NCI-H146 treated with DMSO at 0.1 percent for 48 hours (cell line): ENCODE results near the gene PSMB5.

Experiments used
- DNase-seq: peaks from one replicate; lab custom pipeline; 2025; ENCODE audit not compliant: unreplicated experiment; lab: John Stamatoyannopoulos, UW

PSMB5 gene

GRCh38 chr14:23060536-23061260 is 26.0 kb upstream of the PSMB5 start:
- no peak for DNase-seq

- DNase-seq: no peak
Observed at GRCh38 chr14:23058654-23059504, 24.2 kb upstream of the PSMB5 start.

- DNase-seq: no peak
Observed at GRCh38 chr14:23057757-23058653, 23.3 kb upstream of the PSMB5 start.

- no peak for DNase-seq
Observed at GRCh38 chr14:23056956-23057756, 22.5 kb upstream of the PSMB5 start, which contains the start of gene CDH24. Gene CDH24 (minus strand): TSS chr14:23057520. CDS start chr14:23055733, 1,787 bp downstream.

GRCh38 chr14:23056145-23056955 is 21.6 kb upstream of the PSMB5 start:
- no peak for DNase-seq

GRCh38 chr14:23055621-23056144 is 21.0 kb upstream of the PSMB5 start:
- DNase-seq: no peak

DNA sequence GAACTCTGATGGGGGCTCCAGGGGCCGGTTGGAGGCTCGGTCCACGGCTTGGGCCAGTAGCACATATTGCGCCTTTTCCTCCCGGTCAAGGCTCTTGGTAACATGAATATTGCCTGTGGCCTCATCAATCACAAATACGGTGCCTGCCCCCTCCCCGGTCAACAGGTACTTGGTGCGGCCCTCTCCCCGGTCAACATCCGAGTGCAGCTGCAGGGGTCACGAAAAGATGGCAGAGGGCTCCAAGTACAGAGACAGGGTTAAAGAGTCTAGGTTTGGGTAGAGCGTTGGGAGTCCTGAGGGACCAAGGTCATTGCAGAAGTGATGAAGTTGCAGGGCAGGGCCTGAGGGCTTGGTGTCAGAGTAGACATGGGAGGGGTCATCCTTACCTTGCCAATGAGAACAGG is 20.4 kb upstream of the PSMB5 start:
- no peak for DNase-seq

DNA sequence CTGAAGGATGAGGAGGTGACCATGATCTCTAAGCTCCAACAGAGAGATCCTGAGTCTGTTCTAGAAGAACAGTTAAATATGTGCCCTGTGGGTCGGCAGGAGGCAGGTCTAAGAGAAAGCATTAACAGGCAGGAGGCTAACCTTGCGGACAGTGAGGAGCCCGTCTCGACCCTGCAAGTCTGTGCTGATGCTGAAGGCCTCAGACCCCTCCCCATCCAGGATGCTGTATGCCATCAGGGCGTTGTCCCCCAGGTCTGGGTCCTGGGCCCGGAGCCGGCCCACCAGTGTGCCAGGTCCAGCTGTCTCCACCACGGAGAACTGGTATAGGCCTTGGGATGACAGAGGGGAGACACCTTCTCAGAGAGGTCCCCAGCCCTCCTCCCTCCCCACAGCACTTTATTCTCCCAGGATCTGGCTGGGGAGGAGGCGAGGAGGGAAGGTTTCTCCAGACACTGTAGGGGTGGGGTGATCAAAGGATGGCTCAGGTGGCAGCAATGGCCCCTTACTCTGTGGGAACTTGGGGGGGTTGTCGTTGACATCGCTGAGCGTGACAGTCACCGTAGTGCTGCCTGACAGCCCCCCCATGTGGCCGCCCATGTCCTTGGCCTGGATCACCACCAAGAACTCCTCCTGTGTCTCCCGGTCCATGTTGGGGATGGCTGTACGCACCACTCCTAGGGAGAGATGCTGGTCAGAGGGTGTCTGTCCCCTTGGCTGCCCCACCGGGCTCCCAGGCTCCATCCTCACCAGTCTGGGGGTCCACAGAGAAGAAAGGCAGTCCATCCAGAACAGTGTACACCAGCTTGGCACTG is 19.5 kb upstream of the PSMB5 start:
- DNase-seq: no peak

DNA sequence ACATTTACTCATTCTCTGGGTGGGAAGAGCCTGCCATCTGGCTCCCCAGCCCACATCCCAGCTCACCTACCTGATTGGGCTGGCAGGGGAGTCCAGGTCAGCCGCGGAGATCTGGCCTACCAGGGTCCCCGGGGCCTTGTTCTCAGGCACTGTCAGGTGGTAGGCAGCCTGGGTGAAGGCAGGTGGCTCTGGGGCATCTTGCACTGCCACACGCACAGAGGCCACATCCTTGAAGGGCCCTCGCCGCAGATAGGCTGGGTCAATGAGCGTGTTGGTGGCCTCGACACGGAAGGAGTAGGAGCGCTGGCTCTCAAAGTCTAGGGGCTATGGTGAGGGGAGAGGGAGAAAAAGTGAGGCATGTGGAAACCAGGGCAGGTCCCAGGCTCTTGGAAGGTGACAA is 18.7 kb upstream of the PSMB5 start:
- DNase-seq: no peak

GRCh38 chr14:23052671-23053070 is 18.0 kb upstream of the PSMB5 start:
- DNase-seq: no peak

- DNase-seq: no peak
Observed at GRCh38 chr14:23052182-23052623, 17.5 kb upstream of the PSMB5 start.

GRCh38 chr14:23051141-23052057 is 16.7 kb upstream of the PSMB5 start:
- DNase-seq: no peak

DNA sequence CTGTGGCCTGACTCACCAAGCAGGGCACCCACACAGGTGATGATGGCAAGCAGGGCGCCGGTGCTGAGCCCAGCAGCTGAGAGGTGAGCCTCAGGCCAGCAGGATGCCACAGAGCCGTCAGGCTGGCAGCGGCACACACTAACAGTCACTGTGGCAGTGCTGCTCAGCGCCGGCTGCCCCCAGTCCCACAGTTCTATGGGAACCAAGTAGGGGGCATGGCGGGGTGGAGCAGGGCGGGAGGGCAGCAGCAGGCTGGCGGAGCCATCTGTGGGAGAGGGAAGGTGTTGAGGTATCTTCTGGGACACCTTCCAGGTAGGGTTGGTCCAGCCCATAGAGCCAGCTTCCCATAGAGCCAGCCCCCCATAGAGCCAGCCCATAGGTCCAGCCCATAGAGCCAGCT is 14.3 kb upstream of the PSMB5 start:
- no peak for DNase-seq

DNA sequence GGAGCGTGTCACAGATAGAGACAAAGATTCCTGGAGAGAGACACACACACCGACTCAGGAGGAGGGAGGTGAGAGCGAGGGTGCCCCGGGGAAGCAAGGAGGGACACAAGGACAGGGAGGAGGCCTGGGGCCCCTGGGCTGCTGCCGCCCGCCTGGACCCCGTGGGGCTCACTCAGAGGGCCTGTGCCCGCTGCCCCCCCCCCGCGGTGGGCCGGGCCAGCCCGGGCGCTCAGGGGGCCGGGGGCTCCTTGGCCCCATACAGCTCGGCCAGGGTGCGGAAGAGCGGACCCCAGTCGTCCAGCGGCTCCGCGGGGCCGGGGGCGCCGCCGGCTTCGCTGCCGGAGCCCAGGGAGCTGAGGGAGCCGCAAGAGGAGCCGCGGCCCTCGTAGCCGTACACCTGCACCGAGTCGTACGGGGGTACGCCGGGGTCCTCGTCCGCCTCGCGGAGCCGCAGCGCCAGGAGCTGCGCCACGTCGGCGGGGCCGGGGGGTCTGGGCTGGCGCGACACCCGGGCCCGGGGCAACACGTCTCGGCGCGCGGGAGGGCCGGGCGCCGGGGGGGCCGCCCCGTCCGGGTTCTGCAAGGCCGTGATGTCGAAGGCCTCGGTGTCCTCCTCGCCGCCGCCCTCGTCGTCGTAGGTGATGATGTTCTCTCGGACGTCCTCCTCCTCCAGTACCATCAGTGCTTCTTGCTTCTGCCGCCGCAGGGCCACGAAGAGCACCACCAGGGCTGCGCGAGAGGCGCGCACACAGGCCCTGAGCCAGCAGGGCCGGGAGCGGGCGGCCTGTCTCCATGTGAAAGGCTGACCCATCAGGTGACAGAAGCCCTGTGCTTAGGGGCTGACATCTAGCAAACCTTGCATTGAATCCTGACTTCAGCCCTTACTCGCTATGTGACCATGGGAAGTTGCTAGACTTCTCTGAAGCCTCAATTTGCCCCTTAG is 13.3 kb upstream of the PSMB5 start:
- no peak for DNase-seq

DNA sequence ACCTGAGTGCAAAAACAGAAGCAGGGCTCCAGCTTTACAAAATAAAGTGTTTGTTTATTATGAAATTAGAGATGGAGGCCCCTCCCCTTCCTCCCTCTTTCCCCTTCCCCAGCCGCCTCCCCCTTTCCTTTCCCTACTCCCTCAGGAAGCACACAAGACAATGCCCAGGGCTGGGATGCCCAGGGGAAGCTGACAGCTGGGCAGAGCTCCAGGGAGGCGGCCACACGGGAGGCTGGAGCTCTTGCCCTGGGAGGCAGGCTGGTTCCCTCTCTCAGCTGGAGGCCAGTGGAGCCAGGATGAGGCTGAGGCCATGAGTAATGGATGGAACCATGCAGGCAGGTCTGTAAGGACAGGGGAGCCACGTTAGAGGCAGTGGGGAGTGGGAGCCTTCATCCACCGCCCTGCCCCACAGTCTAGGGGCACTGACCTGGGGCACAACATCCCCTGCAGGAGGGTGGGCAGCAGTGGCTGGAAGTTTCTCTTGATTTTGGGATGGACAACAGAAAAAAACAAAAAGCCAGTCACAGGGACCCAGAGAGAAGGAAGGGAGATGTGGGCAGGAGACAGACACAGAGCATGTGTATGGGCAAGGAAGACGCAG is 12.4 kb upstream of the PSMB5 start:
- no peak for DNase-seq
